GM23338 (cell line): ENCODE results near the gene LRRC4B. TPM values are rescaled to one million over a fixed set of nuclear protein-coding genes. Genes with fewer than 3 reads are reported as not detected.

ENCODE experiments used
- ATAC-seq: fragments of 200-7000 bp; cut with Tn5 transposase; 3 replicates; pipeline ENCODE4 v1.9.1; 2020
- DNase-seq: peaks from one replicate; pipeline ENCODE4 v3.0.0-alpha.2; 2015; ENCODE audit warnings: low spot score
- H2AFZ ChIP-seq: fragments of 200-600 bp; sonication (generic); 2 replicates; pipeline ENCODE4 v1.8.0; 2016; ENCODE audit warnings: antibody characterized with exemption, mild to moderate bottlenecking, moderate library complexity
- H3F3A ChIP-seq: fragments of 200-600 bp; sonication (generic); replicated peaks from 2 replicates; pipeline ENCODE4 v1.8.0; 2017; ENCODE audit warnings: antibody characterized with exemption, mixed run types, low read depth
- H3K27ac ChIP-seq: fragments of 200-600 bp; sonication (generic); 2 replicates; pipeline ENCODE4 v1.6.1; 2016; ENCODE audit warnings: low read depth
- H3K27me3 ChIP-seq: fragments of 200-600 bp; sonication (generic); 2 replicates; pipeline ENCODE4 v1.8.0; 2016; ENCODE audit warnings: mild to moderate bottlenecking, mixed run types, moderate library complexity; ENCODE audit not compliant: insufficient read depth
- H3K36me3 ChIP-seq: fragments of 200-600 bp; sonication (generic); 2 replicates; pipeline ENCODE4 v1.8.0; 2016; ENCODE audit warnings: mild to moderate bottlenecking; ENCODE audit not compliant: insufficient read depth
- H3K4me1 ChIP-seq: fragments of 200-600 bp; sonication (generic); 2 replicates; pipeline ENCODE4 v1.8.0; 2016; ENCODE audit warnings: mild to moderate bottlenecking, moderate library complexity; ENCODE audit not compliant: insufficient read depth
- H3K4me2 ChIP-seq: fragments of 200-600 bp; sonication (generic); 2 replicates; pipeline ENCODE4 v1.7.1; 2017; ENCODE audit warnings: mixed run types
- H3K4me3 ChIP-seq: fragments of 200-600 bp; sonication (generic); 2 replicates; pipeline ENCODE4 v1.6.1; 2016; ENCODE audit warnings: mixed run types
- H3K79me2 ChIP-seq: fragments of 200-600 bp; sonication (generic); replicated peaks from 2 replicates; pipeline ENCODE4 v1.8.0; 2017; ENCODE audit warnings: mild to moderate bottlenecking; ENCODE audit not compliant: insufficient read depth
- H3K9me2 ChIP-seq: fragments of 200-600 bp; sonication (generic); 2 replicates; pipeline ENCODE4 v1.8.0; 2017; ENCODE audit not compliant: insufficient read depth
- H4K20me1 ChIP-seq: fragments of 200-600 bp; sonication (generic); replicated peaks from 2 replicates; pipeline ENCODE4 v1.8.0; 2017; ENCODE audit warnings: mild to moderate bottlenecking; ENCODE audit not compliant: insufficient read depth
- H3K27ac Mint-ChIP-seq: 2 replicates; pipeline ENCODE4 v1.8.0; 2020; ENCODE audit warnings: inconsistent platforms, mild to moderate bottlenecking, moderate library complexity, mixed read lengths
- H3K27me3 Mint-ChIP-seq: 3 replicates; pipeline ENCODE4 v1.8.0; 2022; ENCODE audit warnings: low read depth, mild to moderate bottlenecking, moderate library complexity, mixed read lengths, inconsistent platforms; ENCODE audit not compliant: insufficient read depth, poor library complexity
- H3K36me3 Mint-ChIP-seq: 3 replicates; pipeline ENCODE4 v1.8.0; 2021; ENCODE audit warnings: low read depth, mild to moderate bottlenecking, inconsistent platforms, moderate library complexity, mixed read lengths
- H3K4me1 Mint-ChIP-seq: 3 replicates; pipeline ENCODE4 v1.8.0; 2020; ENCODE audit warnings: mild to moderate bottlenecking, inconsistent platforms, mixed read lengths
- H3K4me3 Mint-ChIP-seq: 3 replicates; pipeline ENCODE4 v1.8.0; 2021; ENCODE audit warnings: moderate library complexity, mild to moderate bottlenecking, inconsistent platforms, mixed read lengths
- H3K9me3 Mint-ChIP-seq: 3 replicates; pipeline ENCODE4 v1.8.0; 2020; ENCODE audit warnings: moderate library complexity, mild to moderate bottlenecking, inconsistent platforms, mixed read lengths
- CREB1 ChIP-seq: fragments of 250-450 bp; sonication (Bioruptor Pico); IDR thresholded peaks from 2 replicates; pipeline ENCODE4 v1.5.0; 2020; ENCODE audit warnings: low read depth, mild to moderate bottlenecking, moderate library complexity
- CTCF ChIP-seq, 2 experiments: fragments of 200-600 bp in 1 of 2; sonication (generic) in 1 of 2; conservative IDR thresholded peaks; 2 replicates each; pipeline versions ENCODE4 v1.5.1 to v1.6.1; 2016 to 2017; ENCODE audit warnings: antibody characterized with exemption in 2 of 2, low read depth in 2 of 2, mild to moderate bottlenecking in 2 of 2, moderate library complexity in 1 of 2
- ETS1 ChIP-seq: IDR thresholded peaks from 2 replicates; pipeline ENCODE4 v1.6.1; 2016; ENCODE audit warnings: antibody characterized with exemption
- EZH2 ChIP-seq: fragments of 200-600 bp; sonication (generic); IDR thresholded peaks from one replicate; pipeline ENCODE4 v1.8.0; 2017; ENCODE audit warnings: antibody characterized with exemption, mild to moderate bottlenecking, low read depth; ENCODE audit not compliant: unreplicated experiment
- EZH2phosphoT487 ChIP-seq: fragments of 200-600 bp; sonication (generic); IDR thresholded peaks from one replicate; pipeline ENCODE4 v1.8.1; 2018; ENCODE audit warnings: antibody characterized with exemption; ENCODE audit not compliant: unreplicated experiment
- JUNB ChIP-seq: IDR thresholded peaks from one replicate; pipeline ENCODE4 v1.6.1; 2016; ENCODE audit warnings: antibody characterized with exemption; ENCODE audit not compliant: unreplicated experiment
- NANOG ChIP-seq: IDR thresholded peaks from 2 replicates; pipeline ENCODE4 v1.6.1; 2016; ENCODE audit warnings: antibody characterized with exemption, borderline replicate concordance
- POLR2AphosphoS5 ChIP-seq: IDR thresholded peaks from 2 replicates; pipeline ENCODE4 v1.6.1; 2016; ENCODE audit warnings: antibody characterized with exemption, low read depth
- REST ChIP-seq: IDR thresholded peaks from one replicate; pipeline ENCODE4 v1.6.1; 2018; ENCODE audit warnings: antibody characterized with exemption; ENCODE audit not compliant: unreplicated experiment
- STAT1 ChIP-seq: IDR thresholded peaks from one replicate; pipeline ENCODE4 v1.6.1; 2016; ENCODE audit warnings: antibody characterized with exemption; ENCODE audit not compliant: unreplicated experiment
- ZNF114 ChIP-seq: fragments of 250-450 bp; sonication (Bioruptor Pico); IDR thresholded peaks from 2 replicates; pipeline ENCODE4 v1.5.0; 2020; ENCODE audit warnings: mild to moderate bottlenecking, moderate library complexity
- ZNF331 ChIP-seq: fragments of 250-450 bp; sonication (Bioruptor Pico); IDR thresholded peaks from 2 replicates; pipeline ENCODE4 v1.5.0; 2020; ENCODE audit warnings: low read depth, mild to moderate bottlenecking, moderate library complexity
- ZNF462 ChIP-seq: fragments of 250-450 bp; sonication (Bioruptor Pico); IDR thresholded peaks from 2 replicates; pipeline ENCODE4 v1.5.0; 2020; ENCODE audit warnings: mild to moderate bottlenecking, moderate library complexity
- polyA plus RNA-seq: library from polyadenylated mRNA; unstranded; fragments of >200 nt; fragmentation: Nextera tagmentation; extraction: Ambion mirVana; gene quantifications from 2 replicates; pipeline ENCODE4 v1.2.1, GENCODE V29; 2016
- total RNA-seq: library from RNA; depleted of rRNA; stranded (reverse); fragments of >200 nt; shearing (Covaris generic); gene quantifications from 2 replicates; pipeline ENCODE4 v1.2.3, GENCODE V29; 2014

Gene LRRC4B
- total and polyA plus RNA-seq, 2 experiments from 2014 or later: 2.0 to 13.2 TPM

- no peak overlapping the region for H3K27ac Mint-ChIP-seq
- TF ChIP-seq NANOG: no peak
- TF ChIP-seq ZNF114 (CRISPR knock-in tag): no peak
- TF ChIP-seq ZNF462 (CRISPR knock-in tag): no peak
- TF ChIP-seq POLR2AphosphoS5: no peak
- no peak for TF ChIP-seq JUNB
- no peak for TF ChIP-seq CREB1 (CRISPR knock-in tag)
- TF ChIP-seq ETS1: no peak
- no peak for TF ChIP-seq CTCF (conservative IDR thresholded peaks at IDR 0.05; ENCODE audit: low read depth in 2 of 2)
- no peak for TF ChIP-seq EZH2phosphoT487
- no peak for TF ChIP-seq ZNF331 (CRISPR knock-in tag)
- no peak for TF ChIP-seq REST
- no peak for TF ChIP-seq STAT1
- no peak for TF ChIP-seq EZH2
- H3K79me2 ChIP-seq: no peaks in the 10 kb centered on the region
- DNase-seq: no peak
- H3K4me1 ChIP-seq: peaks cover 29% of the 10 kb centered on the region
- H2AFZ ChIP-seq: no peak overlapping the region
- no peak overlapping the region for H3K4me3 ChIP-seq
- H3K4me3 Mint-ChIP-seq: no peak overlapping the region
- H3K27me3 Mint-ChIP-seq: peaks cover 21% of the 10 kb centered on the region
- H3K9me3 Mint-ChIP-seq: peaks cover 96% of the 10 kb centered on the region
- no peaks in the 10 kb centered on the region for H3K36me3 ChIP-seq
- no peaks in the 10 kb centered on the region for H3F3A ChIP-seq
- no peak for ATAC-seq
- H3K4me2 ChIP-seq: no peak overlapping the region
- H3K4me1 Mint-ChIP-seq: no peaks in the 10 kb centered on the region
- peaks cover 58% of the 10 kb centered on the region for H3K27me3 ChIP-seq
- H3K9me2 ChIP-seq: no peaks in the 10 kb centered on the region
- H4K20me1 ChIP-seq: 0 out of 2 replicates have a peak, but pooled peaks cover 3% of the 10 kb centered on the region
- H3K27ac ChIP-seq: no peak overlapping the region
- H3K36me3 Mint-ChIP-seq: peaks cover 48% of the 10 kb centered on the region
Observed at GRCh38 chr19:50562329-50562728, 5.9 kb downstream of the LRRC4B start.
